KOPT-K1 (cell line): ENCODE results near the gene RAMACL.
A peak's percentile ranks its signal among the peaks of the same experiment; 100 is the strongest.
"Not testable (repeated sequence)": the region's sequence is repeated elsewhere in the genome, so short reads cannot be mapped to it uniquely, and the experiment has no call there.

Experiments used
- H3K27ac ChIP-seq: fragments of 200-600 bp; sonication (generic); 2 replicates; pipeline ENCODE4 v1.5.1; 2016; ENCODE audit warnings: antibody characterized with exemption, mild to moderate bottlenecking, low read depth, low read length; ENCODE audit not compliant: poor library complexity, severe bottlenecking
- H3K36me3 ChIP-seq: fragments of 200-600 bp; sonication (generic); 2 replicates; pipeline ENCODE4 v1.5.1; 2017; ENCODE audit warnings: antibody characterized with exemption, mild to moderate bottlenecking, low read length, moderate library complexity; ENCODE audit not compliant: insufficient read depth
- H3K9me3 ChIP-seq: fragments of 200-600 bp; sonication (generic); 2 replicates; pipeline ENCODE4 v1.5.1; 2017; ENCODE audit warnings: antibody characterized with exemption, low read length, mild to moderate bottlenecking; ENCODE audit not compliant: insufficient read depth, poor library complexity, severe bottlenecking

RAMACL gene

DNA sequence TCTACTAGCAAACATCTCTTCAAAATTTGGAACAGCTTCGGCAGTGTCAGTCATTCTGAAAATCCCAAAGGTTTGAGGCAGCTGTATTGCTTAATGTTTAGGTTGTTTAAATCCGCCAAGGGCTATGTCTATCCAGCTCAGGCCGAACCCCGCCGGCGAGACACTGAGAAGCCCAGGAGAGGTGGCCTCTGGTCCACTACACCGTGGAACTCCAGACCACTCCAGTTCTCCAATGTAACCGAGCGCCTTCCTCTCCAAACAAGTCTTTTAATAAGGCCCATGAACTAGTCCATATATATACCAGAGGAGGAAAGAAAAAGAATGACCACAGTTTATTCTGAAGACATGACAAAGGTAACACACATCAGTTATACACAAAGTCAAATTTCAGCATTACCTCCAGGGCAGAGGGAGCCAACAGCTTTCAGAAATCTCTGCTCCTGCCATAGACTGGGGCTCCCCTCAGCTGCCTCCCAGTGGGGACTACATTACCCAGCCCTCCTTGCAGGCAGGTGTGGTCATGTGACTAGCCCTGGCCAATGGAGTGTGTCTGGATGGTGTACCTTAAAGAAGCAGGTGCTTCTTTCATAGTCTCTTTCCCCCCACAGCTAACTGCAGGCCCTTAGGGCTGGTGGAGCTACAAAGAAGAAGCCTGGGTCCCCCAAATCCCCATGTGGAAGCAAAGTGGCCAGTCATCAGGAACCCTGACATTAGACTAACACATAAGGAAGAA is at the start of gene RAMACL:
RAMACL (minus strand) TSS at position 255 of the 733 bp plus-strand sequence; CDS start at position 54, 201 bp downstream.
- H3K9me3 ChIP-seq: no peaks in the 10 kb centered on the region
- H3K27ac ChIP-seq: no peak within 1 kb of the TSS
- no peaks in the 10 kb centered on the region for H3K36me3 ChIP-seq

DNA sequence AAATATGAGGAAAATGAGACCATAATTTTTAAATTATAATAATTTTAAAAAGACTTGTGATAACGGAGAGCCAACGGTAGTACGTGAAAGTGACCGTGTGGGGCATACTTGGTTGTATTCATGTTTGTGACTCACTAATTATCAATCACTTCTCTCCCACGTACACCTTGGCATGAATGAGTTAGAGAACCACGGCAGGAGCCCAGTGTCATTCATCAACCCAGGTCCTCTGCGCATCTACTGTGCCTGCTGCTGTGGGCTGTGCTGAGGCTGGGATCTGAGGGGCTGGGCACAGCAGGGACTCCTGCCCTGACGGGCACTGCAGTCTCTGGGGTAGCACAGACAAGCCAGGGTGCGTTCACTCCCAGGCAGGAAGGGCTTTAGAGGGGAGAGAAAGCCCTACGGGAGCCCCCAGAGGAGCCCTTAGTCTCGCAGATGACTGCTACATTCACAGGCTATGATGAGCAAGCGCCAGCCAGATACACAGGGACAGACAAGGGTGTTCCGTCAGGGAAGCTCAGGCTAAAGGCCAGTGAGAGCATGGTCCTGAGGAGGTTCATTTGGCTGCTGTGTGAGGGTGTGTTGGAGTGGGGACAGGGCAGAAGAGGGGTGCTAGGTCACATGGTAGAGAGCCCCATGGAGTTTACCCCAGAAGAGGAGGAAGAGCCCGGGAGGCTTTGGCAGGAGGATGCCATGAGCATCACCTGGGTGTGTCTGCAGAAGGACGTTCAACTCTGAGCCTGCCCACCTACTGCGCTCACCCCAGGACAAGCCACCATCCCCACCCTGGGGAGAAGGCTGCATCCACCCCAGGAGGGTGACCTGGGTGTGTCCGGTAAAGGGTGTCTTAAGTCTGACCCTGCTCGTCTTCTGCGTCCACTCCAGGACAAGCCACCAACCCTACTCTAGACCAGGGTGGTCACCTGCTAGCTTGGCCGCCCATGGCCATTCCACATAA is 48.8 kb upstream of the RAMACL start:
- Histone ChIP-seq H3K36me3 (no peaks in the 10 kb centered on the region), H3K27ac (no peak overlapping the region), H3K9me3 (peaks cover under 1% of the 10 kb centered on the region)

GRCh38 chr6:166634581-166634980 is 48.1 kb upstream of the RAMACL start:
- not testable (repeated sequence) for H3K9me3 ChIP-seq, H3K36me3 ChIP-seq, H3K27ac ChIP-seq

- H3K9me3 ChIP-seq: no peaks in the 10 kb centered on the region
- no peaks in the 10 kb centered on the region for H3K36me3 ChIP-seq
- H3K27ac ChIP-seq: no peak overlapping the region
Measured at GRCh38 chr6:166633732-166634535, 47.5 kb upstream of the RAMACL start.

- Histone ChIP-seq H3K36me3 (no peaks in the 10 kb centered on the region), H3K27ac (no peak overlapping the region), H3K9me3 (no peaks in the 10 kb centered on the region)
Measured at GRCh38 chr6:166632731-166633130, 46.3 kb upstream of the RAMACL start.

DNA sequence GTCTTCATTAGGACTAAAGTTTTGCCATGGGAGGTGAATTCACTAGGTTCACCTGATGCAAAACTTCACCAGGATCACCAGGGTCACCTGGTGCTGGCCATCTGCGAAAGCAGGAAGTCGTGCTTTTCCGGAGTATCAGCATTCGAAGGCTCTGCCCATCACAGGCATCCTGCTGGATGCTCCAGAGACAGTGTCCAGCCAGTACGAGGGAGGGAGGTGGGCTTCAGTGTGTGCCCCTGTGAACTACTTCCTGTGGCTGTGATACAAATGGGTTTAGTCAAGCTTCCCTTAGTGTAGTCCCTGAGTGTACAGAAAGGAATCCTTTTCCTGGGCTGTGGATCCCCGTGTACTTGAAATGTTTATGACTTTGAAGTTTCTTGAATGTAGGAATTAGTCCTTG is 44.0 kb upstream of the RAMACL start:
- no peaks in the 10 kb centered on the region for H3K9me3 ChIP-seq

GRCh38 chr6:166629628-166630027 is 43.1 kb upstream of the RAMACL start:
- Histone ChIP-seq H3K36me3 (no peaks in the 10 kb centered on the region), H3K9me3 (no peaks in the 10 kb centered on the region), H3K27ac (no peak overlapping the region)

More for the DNA sequence above, 44.0 kb upstream of the RAMACL start:
- H3K27ac ChIP-seq: no peak overlapping the region
- no peaks in the 10 kb centered on the region for H3K36me3 ChIP-seq

DNA sequence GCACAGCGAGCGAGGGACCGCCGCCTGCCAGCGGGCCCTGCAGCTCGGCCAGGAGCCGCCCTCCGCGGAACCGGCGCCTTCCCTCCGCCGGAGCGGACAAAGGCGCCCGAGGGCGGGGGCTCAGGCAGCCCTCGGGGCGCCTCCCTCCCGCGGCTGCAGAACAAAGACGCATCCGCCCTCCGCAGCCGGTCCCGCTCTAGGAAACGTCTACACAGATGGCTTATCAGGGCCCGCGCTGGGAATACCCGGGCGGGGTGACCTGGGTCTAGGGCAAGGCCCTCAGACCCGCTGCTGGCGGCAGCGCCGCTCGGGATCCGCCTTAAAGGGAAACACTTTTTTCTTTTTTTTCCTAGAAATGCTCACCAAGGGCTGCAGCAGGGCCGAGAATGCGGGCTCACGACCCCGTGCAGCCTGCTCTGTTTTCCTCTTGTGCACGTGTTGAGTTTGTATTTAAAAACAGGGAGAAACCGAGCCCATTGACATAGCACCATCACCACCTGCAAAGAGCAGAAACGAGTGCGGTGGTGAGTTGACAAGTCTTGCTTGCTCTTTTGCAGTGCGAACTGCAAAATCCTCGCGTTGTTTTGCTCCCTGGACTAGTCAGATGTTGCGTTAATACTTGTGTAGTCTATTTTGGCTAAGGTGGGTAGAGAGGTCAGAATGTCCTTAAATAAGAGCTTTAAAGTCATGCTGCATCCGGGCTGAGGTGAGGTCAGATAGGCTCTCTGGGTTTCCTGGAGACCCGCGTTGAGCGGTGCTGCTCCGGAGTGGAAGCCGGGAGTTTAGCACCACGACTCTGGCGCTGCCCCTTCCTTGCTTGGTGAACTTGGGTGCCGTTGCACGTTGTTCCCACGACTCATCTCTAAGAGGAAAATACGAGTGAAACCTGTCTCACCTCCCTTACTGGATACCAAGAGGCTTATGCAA is 41.7 kb upstream of the RAMACL start:
- Histone ChIP-seq H3K27ac (peak overlapping the region; percentile 20), H3K9me3 (no peaks in the 10 kb centered on the region), H3K36me3 (no peaks in the 10 kb centered on the region)

DNA sequence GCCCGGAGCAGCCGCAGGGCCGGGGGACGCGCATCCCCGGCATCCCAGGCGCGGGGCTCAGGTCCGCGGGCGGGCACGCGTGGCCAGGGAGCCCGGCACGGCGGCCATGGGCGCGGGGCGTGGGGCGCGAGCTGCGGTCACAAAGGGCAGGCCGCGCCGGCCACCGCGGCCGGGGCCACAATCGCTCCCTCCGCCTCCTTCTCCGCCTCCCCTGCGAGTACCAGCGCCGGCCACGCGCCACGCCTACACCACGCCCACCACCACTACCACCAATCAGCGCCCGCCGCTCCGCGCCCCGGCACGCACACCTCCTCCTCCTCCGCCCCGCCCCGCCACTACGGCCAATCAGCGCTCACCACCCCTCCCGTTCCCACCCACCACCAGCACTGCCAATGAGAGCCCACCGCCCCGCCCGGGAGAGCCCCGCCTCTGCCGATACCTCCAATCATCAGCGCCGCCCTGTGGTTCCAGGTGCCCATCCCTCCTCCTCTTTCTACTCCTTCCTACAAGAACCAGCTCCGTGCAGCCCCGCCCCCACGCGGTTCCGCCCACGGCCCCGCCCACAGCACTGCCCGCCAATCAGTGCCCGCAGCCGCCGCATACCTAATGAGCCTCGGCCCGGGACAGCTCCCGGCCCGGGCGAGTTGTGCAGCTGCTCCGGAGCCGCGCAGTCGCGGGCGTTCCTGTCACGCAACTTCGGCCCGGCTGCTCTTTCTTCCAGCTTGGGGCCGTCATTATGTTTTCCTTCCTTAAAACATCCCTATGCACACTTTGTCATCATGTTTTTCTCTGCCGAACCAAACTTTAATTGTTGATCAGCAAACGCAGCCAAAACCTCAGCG is 40.8 kb upstream of the RAMACL start, which contains the start of gene RPS6KA2:
RPS6KA2 (minus strand) TSS at position 219 of the 842 bp plus-strand sequence. CDS start 232 bp downstream, outside the sequence.
- H3K36me3 ChIP-seq: no peaks in the 10 kb centered on the region
- no peaks in the 10 kb centered on the region for H3K9me3 ChIP-seq
- peak within 1 kb of the TSS; percentile 20 for H3K27ac ChIP-seq

DNA sequence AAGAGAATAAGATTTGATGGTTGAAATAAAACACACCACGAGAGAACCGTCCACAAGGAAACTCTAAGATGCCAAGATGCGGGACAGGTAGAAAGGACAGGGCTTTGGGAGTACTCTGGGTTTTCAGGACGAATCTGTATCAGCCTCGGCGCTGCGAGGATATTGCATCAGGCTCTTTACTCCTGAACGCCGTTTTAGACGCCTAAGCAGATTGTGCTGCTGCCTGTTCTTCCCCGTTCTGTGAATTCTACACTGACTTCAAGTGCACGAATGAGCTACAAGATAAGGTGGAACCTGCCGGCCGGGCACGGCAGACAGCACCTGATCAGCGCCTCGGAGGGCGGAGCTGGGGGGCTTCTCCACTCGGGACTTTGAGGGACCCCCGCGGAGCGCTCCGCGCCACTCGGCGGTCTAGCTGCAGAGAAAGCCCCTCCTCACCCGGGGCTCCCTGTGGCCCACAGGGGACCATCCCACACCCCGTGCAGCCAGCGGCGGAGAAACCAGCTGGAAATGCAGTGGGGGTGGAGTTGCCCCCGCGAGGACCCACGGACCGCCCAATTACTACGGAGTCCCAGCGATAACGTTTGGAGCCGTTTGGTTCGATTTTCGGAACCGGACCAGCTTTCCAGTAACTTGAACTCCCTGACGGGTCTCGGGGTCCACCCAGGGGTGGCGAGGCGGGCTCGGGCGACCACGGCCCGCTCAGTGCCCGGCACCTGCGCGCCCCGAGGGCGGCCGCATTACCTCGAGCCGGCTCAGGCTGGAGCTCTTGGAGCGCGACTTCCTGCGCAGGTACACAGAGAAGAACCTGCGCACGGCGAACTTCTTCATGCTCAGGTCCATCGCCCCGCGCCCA is 39.9 kb upstream of the RAMACL start:
- no peak overlapping the region for H3K27ac ChIP-seq
- no peaks in the 10 kb centered on the region for H3K36me3 ChIP-seq
- no peaks in the 10 kb centered on the region for H3K9me3 ChIP-seq

DNA sequence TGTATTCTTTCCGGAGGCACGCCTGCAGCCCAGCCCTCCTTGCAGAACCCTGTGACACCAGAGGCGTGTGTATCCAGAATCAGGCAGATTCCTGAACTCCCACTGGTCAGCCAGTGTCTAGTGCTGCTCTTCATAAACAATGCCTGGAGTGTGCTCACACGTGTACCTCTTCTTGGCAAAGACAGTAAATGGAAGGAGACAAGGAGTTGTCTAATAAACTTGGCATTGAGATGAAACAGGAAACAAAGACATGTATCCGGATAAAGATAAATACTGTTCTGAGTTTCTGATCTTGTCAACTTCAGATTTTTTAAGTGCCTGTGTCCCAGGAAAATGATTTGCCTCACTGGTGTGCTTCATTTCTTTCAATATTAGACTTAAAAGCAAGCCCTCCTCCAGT is 38.9 kb upstream of the RAMACL start:
- no peaks in the 10 kb centered on the region for H3K36me3 ChIP-seq
- H3K27ac ChIP-seq: no peak overlapping the region
- no peaks in the 10 kb centered on the region for H3K9me3 ChIP-seq

DNA sequence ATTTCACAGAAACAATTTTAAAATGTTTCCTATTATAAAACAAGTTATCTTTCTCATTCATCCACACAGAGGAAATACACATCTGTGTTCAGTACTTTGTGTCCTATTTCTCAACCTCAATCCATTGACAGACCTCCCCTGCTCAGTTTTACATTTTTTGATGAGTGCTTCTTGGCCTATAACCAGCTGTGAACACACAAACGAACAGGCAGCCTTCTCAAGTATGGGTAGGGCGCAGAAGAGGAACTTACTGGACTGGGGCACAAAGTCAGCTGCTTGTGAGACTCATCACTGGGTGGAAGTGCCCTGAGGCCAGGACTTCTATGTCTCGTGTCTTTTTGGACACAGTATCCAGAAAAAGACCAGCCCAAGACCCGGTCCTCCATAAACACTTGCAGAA is 37.8 kb upstream of the RAMACL start:
- no peak overlapping the region for H3K27ac ChIP-seq
- no peaks in the 10 kb centered on the region for H3K9me3 ChIP-seq
- no peaks in the 10 kb centered on the region for H3K36me3 ChIP-seq
